ENCODE results near the gene YKT6.

The YKT6 gene

DNA sequence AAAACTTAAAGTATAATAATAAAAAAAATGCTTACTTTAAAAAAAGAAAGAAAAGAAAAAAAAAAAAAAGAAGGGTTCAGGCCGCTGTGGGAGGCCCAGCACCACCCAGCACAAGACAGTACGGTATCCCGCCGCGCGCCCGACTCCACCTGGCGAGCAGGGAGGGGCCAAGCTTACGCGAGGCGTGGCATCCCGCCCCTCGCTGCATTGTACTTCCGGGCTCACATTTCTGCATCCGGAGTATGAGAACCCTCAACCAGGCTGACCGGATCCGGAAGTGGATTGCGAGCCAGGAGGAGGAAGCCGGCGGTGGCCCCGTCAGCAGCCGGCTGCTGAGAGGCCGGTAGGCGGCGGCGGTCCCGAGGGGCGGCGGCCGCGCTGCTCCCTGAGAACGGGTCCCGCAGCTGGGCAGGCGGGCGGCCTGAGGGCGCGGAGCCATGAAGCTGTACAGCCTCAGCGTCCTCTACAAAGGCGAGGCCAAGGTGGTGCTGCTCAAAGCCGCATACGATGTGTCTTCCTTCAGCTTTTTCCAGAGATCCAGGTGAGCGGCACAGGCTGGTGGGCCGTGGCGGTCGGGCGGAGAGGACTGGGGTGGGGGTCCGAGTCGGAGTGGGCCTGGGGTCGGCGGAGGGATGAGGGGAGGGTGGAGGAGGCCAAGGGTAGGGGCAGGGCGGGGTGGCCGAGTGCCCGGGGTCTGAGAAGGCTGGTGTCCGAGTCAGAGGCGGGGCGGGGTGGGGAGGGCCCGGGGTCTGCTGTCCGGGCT lies at the start of gene YKT6:
Gene YKT6 (plus strand): TSS at position 280 of the 763 bp plus-strand sequence. CDS start 158 bp downstream, at position 438.
- H3K4me3 Mint-ChIP-seq, result peak within 1 kb of the TSS; percentile 94
- peaks cover 34% of the 10 kb centered on the region for H3K4me1 Mint-ChIP-seq
- no peaks in the 10 kb centered on the region for H3K9me3 Mint-ChIP-seq
- H3K27ac Mint-ChIP-seq, result peak within 1 kb of the TSS; percentile 78
- H3K36me3 Mint-ChIP-seq, result peaks cover 21% of the 10 kb centered on the region
- peak; percentile 100 for ATAC-seq
- no peaks in the 10 kb centered on the region for H3K27me3 Mint-ChIP-seq

GRCh38 chr7:44151956-44152355 lies 48.8 kb upstream of the YKT6 start:
- Mint-ChIP-seq H3K4me3 (no peak overlapping the region), H3K36me3 (no peaks in the 10 kb centered on the region), H3K4me1 (peaks cover 8% of the 10 kb centered on the region), H3K9me3 (no peaks in the 10 kb centered on the region), H3K27me3 (no peaks in the 10 kb centered on the region), H3K27ac (no peak overlapping the region)
- ATAC-seq, result no peak

GRCh38 chr7:44152971-44153947 lies 47.5 kb upstream of the YKT6 start:
- ATAC-seq, result no peak
- Mint-ChIP-seq H3K27ac (no peak overlapping the region), H3K4me3 (no peak overlapping the region), H3K4me1 (peaks cover 8% of the 10 kb centered on the region), H3K9me3 (no peaks in the 10 kb centered on the region), H3K27me3 (no peaks in the 10 kb centered on the region), H3K36me3 (no peaks in the 10 kb centered on the region)

DNA sequence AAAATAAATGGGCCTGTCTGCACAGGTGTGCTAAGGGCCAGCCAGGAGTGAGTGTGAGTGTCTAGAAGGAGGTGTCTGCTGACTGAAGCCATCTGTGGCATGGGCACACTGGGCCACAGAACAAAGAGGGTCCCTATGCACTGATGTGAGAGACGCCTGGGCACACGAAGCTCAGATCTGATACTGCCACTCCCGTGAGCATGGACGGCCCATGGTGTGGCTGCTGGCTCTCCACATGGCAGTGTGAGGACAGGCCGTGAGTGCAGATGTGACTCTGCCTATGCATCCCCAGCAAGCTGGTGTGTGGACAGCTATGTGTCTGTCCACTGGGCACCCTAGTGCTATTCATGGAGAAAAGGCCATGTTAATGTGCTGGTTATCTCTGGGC lies 46.8 kb upstream of the YKT6 start:
- no peak for ATAC-seq
- H3K27ac Mint-ChIP-seq, result no peak overlapping the region

GRCh38 chr7:44154703-44155102 lies 46.1 kb upstream of the YKT6 start:
- no peaks in the 10 kb centered on the region for H3K27me3 Mint-ChIP-seq
- no peak for ATAC-seq
- H3K9me3 Mint-ChIP-seq, result no peaks in the 10 kb centered on the region
- H3K27ac Mint-ChIP-seq, result no peak overlapping the region
- peaks cover 8% of the 10 kb centered on the region for H3K4me1 Mint-ChIP-seq
- H3K4me3 Mint-ChIP-seq, result no peak overlapping the region
- H3K36me3 Mint-ChIP-seq, result no peaks in the 10 kb centered on the region

More for the DNA sequence above, 46.8 kb upstream of the YKT6 start:
- Mint-ChIP-seq H3K9me3 (no peaks in the 10 kb centered on the region), H3K27me3 (no peaks in the 10 kb centered on the region), H3K36me3 (no peaks in the 10 kb centered on the region), H3K4me3 (no peak overlapping the region), H3K4me1 (peaks cover 8% of the 10 kb centered on the region)

GRCh38 chr7:44155191-44156185 lies 45.3 kb upstream of the YKT6 start:
- peaks cover 3% of the 10 kb centered on the region for H3K4me1 Mint-ChIP-seq
- no peaks in the 10 kb centered on the region for H3K36me3 Mint-ChIP-seq
- no peaks in the 10 kb centered on the region for H3K27me3 Mint-ChIP-seq
- H3K9me3 Mint-ChIP-seq, result no peaks in the 10 kb centered on the region
- no peak for ATAC-seq
- no peak overlapping the region for H3K27ac Mint-ChIP-seq
- H3K4me3 Mint-ChIP-seq, result no peak overlapping the region

GRCh38 chr7:44156453-44157010 lies 44.2 kb upstream of the YKT6 start:
- Mint-ChIP-seq H3K27ac (no peak overlapping the region), H3K27me3 (no peaks in the 10 kb centered on the region), H3K36me3 (no peaks in the 10 kb centered on the region), H3K4me3 (no peak overlapping the region), H3K4me1 (no peaks in the 10 kb centered on the region), H3K9me3 (no peaks in the 10 kb centered on the region)
- ATAC-seq, result no peak

DNA sequence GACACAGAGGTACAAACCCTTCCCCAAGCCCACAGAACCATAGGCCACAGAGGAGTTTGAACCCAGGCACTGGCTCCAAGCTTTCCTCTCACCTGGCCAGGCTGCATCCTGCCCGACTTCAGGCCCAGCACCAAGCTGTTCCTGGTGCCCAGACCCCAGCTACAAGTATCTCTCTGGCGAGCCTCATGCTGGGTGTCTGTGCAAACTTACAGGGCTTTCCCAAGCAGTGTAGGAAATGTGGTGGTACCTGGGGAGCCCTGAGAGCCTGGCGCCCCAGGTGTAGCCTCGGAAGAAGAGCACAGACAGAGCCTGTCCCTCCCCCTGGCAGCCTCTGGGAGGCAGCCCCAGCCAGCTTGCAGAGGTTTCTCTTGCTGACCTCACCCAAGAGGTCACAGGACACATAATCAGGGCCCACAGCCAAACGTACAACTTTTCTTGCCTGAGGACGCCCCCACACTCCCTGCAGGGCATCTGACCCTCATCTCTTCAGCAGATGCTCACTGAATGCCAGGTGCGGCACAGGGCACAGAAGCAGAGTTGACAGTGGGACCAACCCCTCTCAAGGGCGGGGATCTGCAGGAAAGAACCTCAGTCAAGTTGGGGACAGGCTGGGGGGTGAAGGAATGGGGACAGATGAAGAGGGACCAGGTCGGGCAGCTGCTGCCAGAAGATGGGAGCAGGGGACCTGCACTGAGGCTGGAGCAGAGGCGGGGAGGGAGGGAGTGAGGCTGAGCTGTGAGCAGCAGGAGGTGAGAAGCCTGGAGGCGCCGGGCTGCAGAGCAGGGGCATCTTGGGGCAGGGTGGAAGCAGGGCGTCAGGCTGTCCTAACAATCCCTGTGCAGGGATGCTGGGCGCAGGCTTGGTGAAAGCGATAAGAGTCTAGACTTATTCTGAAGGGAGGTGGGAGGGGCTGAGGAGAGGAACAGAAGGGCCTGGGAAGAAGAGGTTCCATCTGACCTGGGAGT lies 43.4 kb upstream of the YKT6 start:
- H3K27me3 Mint-ChIP-seq, result no peaks in the 10 kb centered on the region
- no peaks in the 10 kb centered on the region for H3K9me3 Mint-ChIP-seq
- H3K4me3 Mint-ChIP-seq, result no peak overlapping the region
- no peak overlapping the region for H3K27ac Mint-ChIP-seq
- H3K4me1 Mint-ChIP-seq, result no peaks in the 10 kb centered on the region
- ATAC-seq, result no peak
- H3K36me3 Mint-ChIP-seq, result no peaks in the 10 kb centered on the region

- Mint-ChIP-seq H3K27me3 (no peaks in the 10 kb centered on the region), H3K27ac (no peak overlapping the region), H3K4me1 (no peaks in the 10 kb centered on the region), H3K4me3 (no peak overlapping the region), H3K9me3 (no peaks in the 10 kb centered on the region), H3K36me3 (no peaks in the 10 kb centered on the region)
- no peak for ATAC-seq
Measured at GRCh38 chr7:44158096-44158872, 42.5 kb upstream of the YKT6 start.

GRCh38 chr7:44158873-44159631 lies 41.7 kb upstream of the YKT6 start:
- H3K36me3 Mint-ChIP-seq, result no peaks in the 10 kb centered on the region
- no peaks in the 10 kb centered on the region for H3K9me3 Mint-ChIP-seq
- no peak overlapping the region for H3K4me3 Mint-ChIP-seq
- no peaks in the 10 kb centered on the region for H3K27me3 Mint-ChIP-seq
- H3K27ac Mint-ChIP-seq, result no peak overlapping the region
- no peak for ATAC-seq
- H3K4me1 Mint-ChIP-seq, result no peaks in the 10 kb centered on the region

- Mint-ChIP-seq H3K9me3 (peaks cover 6% of the 10 kb centered on the region), H3K4me1 (no peaks in the 10 kb centered on the region), H3K4me3 (no peak overlapping the region), H3K27me3 (no peaks in the 10 kb centered on the region), H3K27ac (no peak overlapping the region), H3K36me3 (peaks cover 5% of the 10 kb centered on the region)
- no peak for ATAC-seq
Measured at GRCh38 chr7:44159824-44160630, 40.8 kb upstream of the YKT6 start.

- no peaks in the 10 kb centered on the region for H3K27me3 Mint-ChIP-seq
- peaks cover 6% of the 10 kb centered on the region for H3K9me3 Mint-ChIP-seq
- peaks cover 5% of the 10 kb centered on the region for H3K36me3 Mint-ChIP-seq
- no peak for ATAC-seq
- H3K4me3 Mint-ChIP-seq, result no peak overlapping the region
- no peak overlapping the region for H3K27ac Mint-ChIP-seq
- H3K4me1 Mint-ChIP-seq, result no peaks in the 10 kb centered on the region
Measured at GRCh38 chr7:44161371-44161770, 39.4 kb upstream of the YKT6 start.

All from stimulated activated memory B cell treated with anti-CD40 and anti-IgM and Interleukin-4, amounts not matched to agents 10 μg/mL and 1 μg/mL and 100 μg/mL, for 72 hours (primary cell).